Mucosa of gallbladder (tissue), 1 donor: ENCODE data around the gene KCNMB1. TPM values are rescaled to one million over a fixed set of nuclear protein-coding genes. Genes with fewer than 3 reads are reported as not detected.

Experiments
- DNase-seq: peaks from one replicate; pipeline ENCODE4 v3.0.0-alpha.2; 2020; ENCODE audit warnings: low spot score
- total RNA-seq: library from RNA; stranded (reverse); gene quantifications from one replicate; pipeline ENCODE4 v1.2.1, GENCODE V29; 2021
- donor health status: DM: no; HTN: no; CAD: no.

The KCNMB1 gene, protein sequence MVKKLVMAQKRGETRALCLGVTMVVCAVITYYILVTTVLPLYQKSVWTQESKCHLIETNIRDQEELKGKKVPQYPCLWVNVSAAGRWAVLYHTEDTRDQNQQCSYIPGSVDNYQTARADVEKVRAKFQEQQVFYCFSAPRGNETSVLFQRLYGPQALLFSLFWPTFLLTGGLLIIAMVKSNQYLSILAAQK
- total RNA-seq, result 20.9 TPM

- DNase-seq, result no peak
These were observed at the start of gene KCNMB1 for GRCh38 chr5:170388818-170389549. TSS of gene KCNMB1 (minus strand) at chr5:170389367. CDS start at chr5:170385447, 3,920 bp downstream.

DNA sequence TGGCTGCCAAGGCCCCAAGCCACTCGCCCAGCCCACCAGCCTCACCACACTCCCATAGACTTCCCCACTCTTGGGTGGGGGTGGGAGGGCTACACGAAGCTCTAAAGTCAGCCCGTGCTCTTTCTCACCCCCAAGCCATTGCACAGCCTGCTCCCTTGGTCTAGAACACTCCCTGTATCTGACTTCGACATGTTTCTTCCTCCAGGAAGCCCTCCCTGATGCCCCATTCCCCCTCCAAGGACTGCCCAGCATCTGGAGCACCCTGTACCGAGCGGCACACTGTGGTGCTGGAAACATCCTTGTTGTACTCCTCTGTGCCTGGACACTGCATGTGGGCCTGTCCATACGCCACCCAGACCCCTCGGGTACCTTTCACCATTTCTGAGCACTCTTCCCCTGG, 49.4 kb upstream of the KCNMB1 start:
- DNase-seq, result no peak

DNA sequence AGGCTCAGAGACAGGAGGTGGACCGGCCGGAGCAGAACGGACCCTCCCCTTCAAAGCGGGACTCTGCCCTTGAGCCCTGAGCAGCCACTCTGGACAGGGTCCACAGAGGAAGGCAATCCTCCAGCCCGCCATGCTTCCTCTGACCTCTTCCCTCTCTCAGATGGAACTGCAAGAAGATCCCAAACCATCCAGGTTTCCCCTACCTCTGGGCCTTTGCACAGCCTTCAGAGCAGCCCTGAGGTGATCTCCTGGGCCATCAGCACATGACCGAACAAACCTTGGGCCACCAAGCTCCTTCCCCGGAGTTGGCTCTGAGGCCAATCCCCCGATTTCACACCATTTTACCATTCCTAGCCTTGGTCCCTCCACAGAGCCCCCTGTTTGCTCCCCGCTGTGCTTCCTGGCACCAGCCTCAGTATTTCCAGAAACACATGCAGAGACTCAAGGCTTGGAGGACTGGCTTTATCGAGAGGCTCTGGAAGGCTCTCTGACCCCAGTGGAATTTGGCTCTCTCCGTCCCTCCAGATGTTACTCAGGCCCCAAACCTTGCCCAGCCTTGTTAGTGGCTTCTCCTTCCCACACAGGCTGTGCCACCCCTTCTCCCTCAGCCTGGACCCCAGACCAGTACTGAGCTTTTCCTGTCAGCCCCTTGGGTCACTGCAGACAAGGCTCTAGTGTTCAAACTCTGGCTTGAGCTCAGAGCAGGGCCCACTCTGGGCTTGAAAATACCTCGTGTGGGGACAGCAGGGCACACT, 48.6 kb upstream of the KCNMB1 start:
- no peak for DNase-seq

DNA sequence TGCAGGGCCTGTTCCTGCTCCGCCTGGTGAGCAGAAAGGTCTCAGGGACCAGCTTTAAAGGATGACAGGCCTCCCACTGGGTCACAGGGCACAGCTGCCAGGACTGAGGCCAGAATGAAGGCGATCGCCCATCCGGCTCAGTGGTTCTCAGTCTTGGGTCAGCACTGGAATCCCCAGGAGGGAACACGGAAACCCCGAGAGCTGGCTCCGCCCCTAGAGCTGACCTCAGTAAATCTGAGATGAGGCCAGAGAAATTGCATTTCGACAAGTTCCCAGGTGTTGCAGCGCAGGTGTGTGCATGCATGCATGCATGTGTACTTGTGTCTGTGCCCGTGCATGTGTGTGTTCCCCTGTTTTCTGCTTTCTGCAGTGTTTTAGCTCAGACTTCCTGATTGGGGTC, 47.2 kb upstream of the KCNMB1 start:
- DNase-seq, result no peak

GRCh38 chr5:170434966-170435605, 45.9 kb upstream of the KCNMB1 start:
- DNase-seq, result peak; percentile 67

DNA sequence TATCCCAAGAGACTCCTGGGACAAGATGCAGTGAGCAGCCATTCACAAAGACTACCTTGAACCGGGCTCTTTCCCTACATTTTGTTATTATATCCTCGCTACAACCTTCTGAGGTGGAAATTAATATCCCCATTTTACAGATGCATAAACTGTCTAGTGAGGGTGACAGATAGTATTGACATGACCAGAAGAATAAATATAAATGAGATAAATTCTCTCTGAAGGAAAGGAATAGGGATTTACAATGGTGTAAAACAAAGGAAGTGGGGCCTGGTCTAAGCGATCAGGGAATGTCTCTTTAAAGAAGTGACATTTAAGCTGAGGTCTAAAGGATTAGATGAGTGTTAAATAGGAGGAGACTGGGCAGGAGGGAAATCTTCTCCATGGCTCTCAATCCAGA, 43.5 kb upstream of the KCNMB1 start:
- no peak for DNase-seq

GRCh38 chr5:170431571-170431970, 42.4 kb upstream of the KCNMB1 start:
- no peak for DNase-seq

DNA sequence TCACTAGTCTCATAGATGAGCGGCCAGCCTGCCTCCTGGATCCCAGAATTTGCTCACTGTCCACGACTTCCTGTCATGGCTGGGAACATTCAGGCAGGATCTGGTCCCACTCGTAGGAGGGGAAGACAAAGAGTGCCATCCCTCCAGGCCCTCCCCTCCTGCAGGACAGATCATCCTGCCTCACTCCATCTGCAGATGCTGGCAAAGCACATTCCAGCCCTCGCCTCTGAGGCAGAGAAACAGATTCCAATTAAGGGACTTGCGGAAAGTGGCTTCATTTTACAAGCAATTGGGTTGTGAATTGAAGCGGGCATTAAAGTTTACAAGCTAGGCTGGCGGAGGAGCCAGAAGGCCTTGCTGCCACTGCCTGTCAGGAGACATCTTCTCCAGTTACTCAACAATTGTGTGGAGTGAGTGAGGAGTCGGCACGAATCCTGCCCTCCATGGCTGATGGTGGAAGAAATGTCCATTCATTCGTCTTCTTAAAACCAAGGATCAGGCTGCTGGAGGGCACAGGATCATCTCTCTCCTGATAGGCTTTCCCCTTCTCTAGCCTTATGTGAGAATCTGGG, 41.8 kb upstream of the KCNMB1 start:
- DNase-seq, result no peak

GRCh38 chr5:170430256-170430655, 41.1 kb upstream of the KCNMB1 start:
- no peak for DNase-seq

GRCh38 chr5:170429014-170429413, 39.8 kb upstream of the KCNMB1 start:
- no peak for DNase-seq

DNA sequence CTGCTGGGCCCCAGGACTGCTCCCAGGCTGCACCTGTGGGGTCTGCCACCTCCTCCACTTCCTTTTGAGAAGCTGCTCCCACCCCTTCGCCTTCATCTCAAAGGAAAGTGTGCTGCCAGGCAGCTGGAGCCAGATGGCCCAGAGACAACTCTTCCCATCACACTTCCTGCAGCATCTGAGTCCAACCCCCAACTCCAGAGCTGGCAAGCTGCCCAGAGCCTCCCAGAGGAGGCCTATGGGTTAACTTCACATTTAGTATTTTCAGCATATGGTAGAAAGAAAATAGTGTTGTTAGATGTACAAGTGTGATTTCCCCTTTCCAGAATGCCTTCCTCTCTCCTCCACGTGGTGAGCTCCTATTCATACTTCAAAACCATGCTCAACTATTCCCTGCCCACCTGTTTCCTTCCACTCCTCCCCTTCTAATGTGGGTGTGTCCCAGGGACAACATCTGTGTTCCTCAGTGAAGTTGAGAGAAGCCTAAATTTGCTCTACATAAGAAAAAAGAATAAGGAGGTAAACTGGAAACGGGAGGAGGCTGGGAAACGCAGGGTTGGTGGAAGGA, 38.6 kb upstream of the KCNMB1 start:
- no peak for DNase-seq

DNA sequence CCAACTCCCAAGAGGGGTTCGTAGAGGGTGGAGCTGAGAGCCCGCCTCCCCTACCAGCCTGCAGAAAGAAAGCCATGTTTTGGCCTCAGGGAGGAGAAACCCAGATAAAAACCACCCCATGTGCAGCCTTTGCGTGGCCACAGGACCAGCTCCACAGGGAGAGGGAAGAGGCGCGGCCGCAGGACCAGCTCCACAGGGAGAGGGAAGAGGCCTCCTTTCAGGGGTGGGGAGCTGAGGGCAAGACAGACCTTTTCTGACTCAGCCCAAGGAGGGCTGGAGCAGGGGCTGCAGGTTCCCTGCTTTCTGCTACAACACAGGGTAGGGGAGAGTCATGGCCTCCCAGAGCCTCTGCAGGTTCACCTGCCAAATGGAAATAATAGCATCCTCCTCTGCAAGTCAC, 37.6 kb upstream of the KCNMB1 start:
- no peak for DNase-seq

- DNase-seq, result no peak
These were observed 37.1 kb upstream of the KCNMB1 start for GRCh38 chr5:170426149-170426767.

- no peak for DNase-seq
These were observed 36.6 kb upstream of the KCNMB1 start for GRCh38 chr5:170425731-170426130.

DNA sequence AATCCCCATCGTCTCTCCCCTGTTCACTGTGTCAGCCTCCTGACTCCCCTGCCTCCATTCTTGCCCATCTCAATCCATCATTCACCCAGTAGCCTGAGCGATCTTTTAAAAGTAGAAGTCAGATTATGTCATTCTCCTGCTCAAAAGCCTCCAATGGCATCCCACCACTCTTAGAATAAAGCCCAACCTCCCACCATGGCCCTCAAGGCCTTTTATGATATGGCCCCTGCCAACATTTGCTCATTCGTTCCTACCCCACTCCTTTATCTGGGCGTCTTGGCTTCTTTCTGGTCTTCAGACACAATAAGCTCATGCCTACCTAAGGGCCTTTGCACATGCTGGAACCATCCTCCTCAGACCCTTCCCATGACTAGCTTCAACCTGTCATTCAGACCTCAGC, 35.5 kb upstream of the KCNMB1 start:
- no peak for DNase-seq

DNA sequence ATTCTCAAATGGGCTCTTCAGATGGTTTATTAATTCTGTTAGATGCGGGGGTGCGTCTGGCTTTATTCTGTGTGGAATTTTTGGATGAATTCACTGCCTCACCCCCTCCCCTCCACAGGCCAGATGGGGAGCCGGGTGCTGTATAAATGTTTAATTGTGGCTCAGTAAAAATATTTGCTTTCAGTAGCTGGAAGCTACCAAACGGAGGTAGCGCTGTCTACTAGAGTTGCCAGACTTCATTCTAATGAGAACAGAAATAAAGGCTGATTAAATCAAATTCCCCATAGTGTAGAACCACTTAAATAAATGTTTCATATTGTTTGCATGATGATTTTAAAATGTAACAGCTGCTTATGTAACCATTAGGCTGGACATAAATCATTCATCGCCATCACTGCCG, 34.5 kb upstream of the KCNMB1 start:
- DNase-seq, result no peak

DNA sequence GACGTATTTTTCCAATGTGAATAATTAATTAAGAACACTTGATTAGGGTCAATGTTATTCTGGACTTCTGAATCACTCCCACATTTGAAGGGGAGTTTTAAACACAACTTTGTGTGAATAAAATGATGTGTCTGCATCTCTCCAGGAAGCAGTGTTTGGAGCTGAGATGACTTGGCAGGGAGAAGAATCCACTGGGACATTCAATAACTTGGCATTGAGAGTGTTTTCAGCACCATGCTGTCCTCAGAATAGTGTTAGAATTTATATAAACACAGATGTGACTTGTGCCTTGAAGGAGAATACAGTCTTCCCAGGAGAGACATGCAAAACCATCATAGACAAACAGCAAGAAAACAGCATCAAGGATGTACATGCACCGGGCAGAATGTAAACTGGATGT, 32.7 kb upstream of the KCNMB1 start:
- DNase-seq, result no peak

DNA sequence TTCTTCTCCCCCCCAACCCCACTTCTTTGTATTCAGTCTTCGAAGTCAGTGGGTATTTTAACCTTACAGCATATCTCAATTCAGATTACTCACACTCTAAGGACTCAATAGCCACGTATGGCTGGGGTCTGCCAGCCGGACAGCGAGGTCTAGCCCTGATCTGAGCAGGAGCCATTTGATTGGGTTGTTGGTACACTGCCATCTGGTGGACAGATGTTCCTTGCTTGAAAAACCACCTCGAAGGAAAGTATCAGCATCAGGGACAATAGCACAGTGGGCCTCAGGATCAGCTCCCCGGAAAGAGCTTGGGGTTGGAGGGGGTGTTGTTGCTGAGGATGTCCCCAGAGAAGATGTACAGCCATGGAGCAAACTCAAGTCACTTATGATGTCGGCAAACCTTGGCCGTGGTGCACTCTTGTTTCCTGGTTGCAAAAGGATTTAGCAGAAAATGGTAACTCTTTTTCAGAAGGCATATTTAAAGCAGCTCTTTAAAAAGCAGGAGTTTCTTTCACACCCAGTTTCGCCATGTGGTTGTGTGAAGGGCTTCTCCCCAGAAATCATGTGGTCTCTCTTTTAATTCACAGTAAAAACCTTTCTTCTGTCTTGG, 31.7 kb upstream of the KCNMB1 start:
- DNase-seq, result peak; percentile 71

DNA sequence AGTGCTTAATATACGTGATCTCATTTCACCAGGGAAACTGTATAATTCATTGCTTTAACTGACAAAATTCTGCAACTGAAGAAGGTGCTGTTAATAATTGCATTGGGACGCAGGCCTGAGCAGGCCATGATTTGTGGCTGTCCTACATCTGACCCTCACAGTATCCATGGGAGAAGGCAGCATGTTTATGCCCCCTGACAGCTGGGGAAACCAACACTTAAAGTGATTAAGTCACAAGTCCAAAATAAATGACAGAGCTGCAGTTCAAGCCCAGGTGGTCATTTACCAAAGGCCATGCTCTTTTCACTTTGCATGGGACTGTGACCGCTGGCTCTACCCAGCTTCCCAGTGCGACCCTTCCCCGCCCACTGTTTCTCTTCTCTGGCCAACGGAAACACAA, 30.5 kb upstream of the KCNMB1 start:
- no peak for DNase-seq

- no peak for DNase-seq
These were observed 29.6 kb upstream of the KCNMB1 start for GRCh38 chr5:170418736-170419135.

- no peak for DNase-seq
These were observed 27.4 kb upstream of the KCNMB1 start for GRCh38 chr5:170416526-170416925.
